Memory B cell (primary cell): ENCODE results near the gene ATP8B4.
"Not testable (repeated sequence)": the region's sequence is repeated elsewhere in the genome, so short reads cannot be mapped to it uniquely, and the experiment has no call there.

Experiments
- ATAC-seq: fragments of 150-1000 bp; cut with Tn5 transposase; 2 replicates; pipeline ENCODE4 v1.10.0; 2021; ENCODE audit warnings: low read depth, mild to moderate bottlenecking, moderate library complexity
- DNase-seq, 2 donors: peaks; one replicate each; pipeline ENCODE4 v3.0.0; 2022; ENCODE audit warnings: low spot score in 2 of 2
- H3K27ac Mint-ChIP-seq: one replicate; pipeline ENCODE4 v1.8.0; 2022; ENCODE audit warnings: mild to moderate bottlenecking, moderate library complexity, mixed read lengths
- H3K27me3 Mint-ChIP-seq: one replicate; pipeline ENCODE4 v1.8.0; 2022; ENCODE audit warnings: mixed read lengths
- H3K36me3 Mint-ChIP-seq: one replicate; pipeline ENCODE4 v1.8.0; 2022; ENCODE audit warnings: mild to moderate bottlenecking, mixed read lengths
- H3K4me1 Mint-ChIP-seq: one replicate; pipeline ENCODE4 v1.8.0; 2022; ENCODE audit warnings: mixed read lengths
- H3K4me3 Mint-ChIP-seq: one replicate; pipeline ENCODE4 v1.8.0; 2022; ENCODE audit warnings: mild to moderate bottlenecking, moderate library complexity, mixed read lengths
- H3K9me3 Mint-ChIP-seq: one replicate; pipeline ENCODE4 v1.8.0; 2022; ENCODE audit warnings: mixed read lengths

Gene ATP8B4

DNA sequence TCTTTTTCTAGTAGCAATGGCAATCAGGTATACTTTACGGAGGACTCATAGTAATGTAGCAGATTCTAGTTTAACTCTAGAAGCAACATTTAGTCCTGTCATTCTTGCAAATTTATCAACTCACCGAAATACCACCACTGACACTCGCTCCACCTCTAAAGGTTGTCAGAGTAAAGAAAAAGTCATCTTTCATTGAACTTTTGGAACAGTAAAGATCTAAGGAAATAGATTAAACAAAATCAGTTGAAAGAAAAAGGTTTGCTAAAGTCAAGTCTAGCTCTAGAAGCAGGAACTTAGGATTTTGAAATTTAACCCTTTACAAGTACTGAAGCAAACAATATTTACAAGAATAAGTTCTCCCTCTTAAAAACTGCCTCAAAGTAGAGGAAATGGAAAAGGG lies 8.7 kb downstream of the ATP8B4 start:
- Mint-ChIP-seq H3K36me3 (no peaks in the 10 kb centered on the region), H3K4me3 (no peak overlapping the region), H3K9me3 (no peaks in the 10 kb centered on the region), H3K4me1 (peaks cover 29% of the 10 kb centered on the region), H3K27ac (no peak overlapping the region), H3K27me3 (peaks cover 8% of the 10 kb centered on the region)
- DNase-seq (no peak), ATAC-seq (no peak)

GRCh38 chr15:50109076-50109987 lies 9.7 kb downstream of the ATP8B4 start:
- no peak overlapping the region for H3K27ac Mint-ChIP-seq
- ATAC-seq (peak; percentile 25), DNase-seq (no peak)
- H3K4me3 Mint-ChIP-seq, result peak overlapping the region; percentile 11
- no peaks in the 10 kb centered on the region for H3K36me3 Mint-ChIP-seq
- no peaks in the 10 kb centered on the region for H3K9me3 Mint-ChIP-seq
- H3K4me1 Mint-ChIP-seq, result peaks cover 27% of the 10 kb centered on the region
- peaks cover 5% of the 10 kb centered on the region for H3K27me3 Mint-ChIP-seq

DNA sequence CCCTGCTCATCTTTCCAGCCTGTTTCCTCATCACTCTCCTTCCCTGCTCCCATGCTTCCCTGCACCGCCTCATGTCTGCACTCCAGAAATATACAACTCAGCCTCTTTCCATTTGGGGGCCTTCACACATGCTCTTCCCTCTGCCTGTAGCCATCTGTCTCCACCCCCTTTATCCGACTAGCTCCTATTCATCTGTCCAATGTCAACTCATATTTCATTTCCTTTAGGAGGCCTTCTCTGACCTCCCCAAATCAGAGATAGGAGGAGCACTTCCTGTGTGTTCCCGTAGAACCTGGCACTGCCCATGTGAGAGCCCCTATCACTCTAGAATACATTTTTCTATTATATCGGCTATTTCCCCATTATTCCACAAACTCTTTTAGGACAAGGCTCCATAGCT lies 10.6 kb downstream of the ATP8B4 start:
- peaks cover 23% of the 10 kb centered on the region for H3K4me1 Mint-ChIP-seq
- no peak for DNase-seq
- H3K9me3 Mint-ChIP-seq, result no peaks in the 10 kb centered on the region
- peaks cover 4% of the 10 kb centered on the region for H3K27me3 Mint-ChIP-seq
- H3K36me3 Mint-ChIP-seq, result no peaks in the 10 kb centered on the region
- peak overlapping the region; percentile 43 for H3K27ac Mint-ChIP-seq
- no peak for ATAC-seq
- no peak overlapping the region for H3K4me3 Mint-ChIP-seq

- H3K36me3 Mint-ChIP-seq, result no peaks in the 10 kb centered on the region
- peaks cover 4% of the 10 kb centered on the region for H3K27me3 Mint-ChIP-seq
- H3K4me3 Mint-ChIP-seq, result no peak overlapping the region
- DNase-seq (no peak), ATAC-seq (peak; percentile 68)
- H3K4me1 Mint-ChIP-seq, result peaks cover 19% of the 10 kb centered on the region
- peak overlapping the region; percentile 43 for H3K27ac Mint-ChIP-seq
- H3K9me3 Mint-ChIP-seq, result no peaks in the 10 kb centered on the region
Observed at GRCh38 chr15:50107591-50108408, 11.2 kb downstream of the ATP8B4 start.

DNA sequence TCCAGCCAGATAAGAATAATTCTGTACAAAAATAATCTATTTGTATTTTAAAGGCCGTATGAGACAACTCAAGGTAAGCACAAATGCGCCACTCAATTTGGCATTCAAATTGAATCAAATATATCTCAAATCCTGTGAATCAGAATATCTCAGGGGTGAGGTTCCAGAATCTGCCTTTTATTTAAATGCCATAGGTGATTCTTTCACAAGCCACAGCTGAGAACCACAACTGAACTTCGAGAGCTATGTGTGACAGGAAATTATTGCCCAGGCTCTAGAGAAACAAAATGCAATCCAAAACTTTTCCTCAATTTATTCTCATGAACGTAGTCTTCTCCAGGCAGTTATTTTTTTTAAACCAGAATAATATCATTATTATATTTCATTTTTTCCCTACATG lies 11.9 kb downstream of the ATP8B4 start:
- Mint-ChIP-seq H3K27ac (peak overlapping the region; percentile 43), H3K27me3 (peaks cover 4% of the 10 kb centered on the region)
- no peak for DNase-seq

GRCh38 chr15:50106457-50106856 lies 12.6 kb downstream of the ATP8B4 start:
- Mint-ChIP-seq H3K27me3 (peaks cover 2% of the 10 kb centered on the region), H3K9me3 (peaks cover 3% of the 10 kb centered on the region), H3K4me3 (no peak overlapping the region), H3K36me3 (peaks cover 3% of the 10 kb centered on the region), H3K27ac (no peak overlapping the region), H3K4me1 (peaks cover 15% of the 10 kb centered on the region)
- ATAC-seq, result no peak
- no peak for DNase-seq

More for the DNA sequence above, 11.9 kb downstream of the ATP8B4 start:
- peaks cover 17% of the 10 kb centered on the region for H3K4me1 Mint-ChIP-seq
- H3K4me3 Mint-ChIP-seq, result no peak overlapping the region
- H3K9me3 Mint-ChIP-seq, result peaks cover under 1% of the 10 kb centered on the region
- ATAC-seq, result no peak
- H3K36me3 Mint-ChIP-seq, result peaks cover under 1% of the 10 kb centered on the region

- Mint-ChIP-seq H3K4me3 (no peak overlapping the region), H3K27me3 (no peaks in the 10 kb centered on the region), H3K36me3 (peaks cover 3% of the 10 kb centered on the region), H3K4me1 (no peaks in the 10 kb centered on the region), H3K27ac (no peak overlapping the region), H3K9me3 (peaks cover 3% of the 10 kb centered on the region)
- DNase-seq (no peak), ATAC-seq (no peak)
Observed at GRCh38 chr15:50100486-50100885, 18.5 kb downstream of the ATP8B4 start.

- no peaks in the 10 kb centered on the region for H3K4me1 Mint-ChIP-seq
- ATAC-seq, result no peak
- no peak for DNase-seq
- H3K27me3 Mint-ChIP-seq, result no peaks in the 10 kb centered on the region
- peaks cover 3% of the 10 kb centered on the region for H3K9me3 Mint-ChIP-seq
- H3K36me3 Mint-ChIP-seq, result peaks cover 3% of the 10 kb centered on the region
- no peak overlapping the region for H3K27ac Mint-ChIP-seq
- no peak overlapping the region for H3K4me3 Mint-ChIP-seq
Observed at GRCh38 chr15:50098545-50098944, 20.5 kb downstream of the ATP8B4 start.

- no peaks in the 10 kb centered on the region for H3K36me3 Mint-ChIP-seq
- DNase-seq (no peak), ATAC-seq (no peak)
- H3K27me3 Mint-ChIP-seq, result no peaks in the 10 kb centered on the region
- no peaks in the 10 kb centered on the region for H3K4me1 Mint-ChIP-seq
- H3K27ac Mint-ChIP-seq, result no peak overlapping the region
- H3K9me3 Mint-ChIP-seq, result no peaks in the 10 kb centered on the region
- H3K4me3 Mint-ChIP-seq, result no peak overlapping the region
Observed at GRCh38 chr15:50095938-50096821, 22.9 kb downstream of the ATP8B4 start.

DNA sequence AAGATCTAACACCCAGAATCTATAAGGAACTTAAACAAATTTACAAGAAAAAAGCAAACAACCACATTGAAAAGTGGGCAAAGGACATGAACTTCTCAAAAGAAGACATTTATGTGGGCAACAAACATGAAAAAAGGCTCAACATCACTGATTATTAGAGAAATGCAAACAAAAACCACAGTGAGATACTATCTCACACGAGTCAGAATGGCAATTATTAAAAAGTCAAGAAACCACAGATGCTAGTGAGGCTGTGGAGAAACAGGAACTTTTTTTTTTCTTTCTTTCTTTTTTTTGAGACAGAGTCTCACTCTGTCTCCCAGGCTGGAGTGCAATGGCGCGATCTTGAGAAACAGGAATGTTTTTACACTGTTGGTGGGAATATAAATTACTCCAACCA lies 29.6 kb downstream of the ATP8B4 start:
- not testable (repeated sequence) for DNase-seq, H3K4me1 Mint-ChIP-seq, H3K9me3 Mint-ChIP-seq, H3K27ac Mint-ChIP-seq, H3K27me3 Mint-ChIP-seq, H3K4me3 Mint-ChIP-seq, ATAC-seq, H3K36me3 Mint-ChIP-seq

DNA sequence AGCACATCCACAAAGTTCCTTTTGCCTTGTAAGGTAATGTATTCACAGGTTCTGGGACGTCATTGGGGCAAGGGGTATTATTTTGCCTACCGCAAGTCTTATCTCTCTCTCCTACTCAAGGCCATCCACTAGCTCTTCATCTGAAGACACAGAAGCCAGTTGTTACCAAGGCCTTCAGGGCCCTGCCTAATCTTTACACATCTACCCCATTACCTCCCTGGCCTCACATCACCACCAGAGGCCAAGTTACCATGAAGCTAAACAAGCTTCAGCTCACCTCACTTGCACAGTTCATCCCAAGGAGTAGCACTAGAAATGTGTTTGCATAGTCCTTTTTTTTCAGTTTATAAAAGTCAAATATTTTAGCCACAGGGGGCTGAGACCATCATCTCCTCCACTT lies 34.1 kb downstream of the ATP8B4 start:
- H3K4me3 Mint-ChIP-seq, result no peak overlapping the region
- no peaks in the 10 kb centered on the region for H3K4me1 Mint-ChIP-seq
- ATAC-seq (no peak), DNase-seq (no peak)
- no peaks in the 10 kb centered on the region for H3K27me3 Mint-ChIP-seq
- no peak overlapping the region for H3K27ac Mint-ChIP-seq
- peaks cover 3% of the 10 kb centered on the region for H3K9me3 Mint-ChIP-seq
- no peaks in the 10 kb centered on the region for H3K36me3 Mint-ChIP-seq

- Mint-ChIP-seq H3K4me1 (no peaks in the 10 kb centered on the region), H3K36me3 (no peaks in the 10 kb centered on the region), H3K9me3 (no peaks in the 10 kb centered on the region), H3K27me3 (no peaks in the 10 kb centered on the region), H3K4me3 (no peak overlapping the region), H3K27ac (no peak overlapping the region)
- ATAC-seq, result no peak
- no peak for DNase-seq
Observed at GRCh38 chr15:50083424-50084025, 35.5 kb downstream of the ATP8B4 start.

DNA sequence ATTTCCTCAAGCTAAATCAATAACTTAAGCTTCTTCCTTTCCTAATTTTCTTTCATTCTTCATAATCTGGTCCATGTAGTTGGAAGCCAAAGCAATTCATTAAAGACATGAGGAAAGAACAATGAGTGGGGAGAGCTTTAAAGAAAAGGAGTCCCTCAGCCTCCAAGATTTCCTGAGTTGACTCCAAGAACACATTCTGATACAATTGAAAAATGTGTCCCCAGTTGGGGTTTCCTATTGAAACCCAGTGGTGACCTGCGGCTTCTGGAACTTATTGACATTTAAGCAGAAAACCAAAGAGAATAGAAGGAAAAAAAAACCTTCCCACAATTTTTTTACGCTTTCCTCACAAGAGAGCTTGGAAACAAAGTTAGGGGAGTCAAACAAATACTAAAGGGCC lies 37.0 kb downstream of the ATP8B4 start:
- Mint-ChIP-seq H3K36me3 (no peaks in the 10 kb centered on the region), H3K27ac (no peak overlapping the region), H3K9me3 (no peaks in the 10 kb centered on the region), H3K4me1 (no peaks in the 10 kb centered on the region), H3K4me3 (no peak overlapping the region), H3K27me3 (no peaks in the 10 kb centered on the region)
- no peak for ATAC-seq
- DNase-seq, result no peak
